NCI-H2081 treated with DMSO at 0.1 percent for 48 hours (cell line): ENCODE measurements around the gene PLEKHN1.

Experiments
- DNase-seq: peaks from one replicate; lab custom pipeline; 2025; lab: John Stamatoyannopoulos, UW

The PLEKHN1 gene

DNA sequence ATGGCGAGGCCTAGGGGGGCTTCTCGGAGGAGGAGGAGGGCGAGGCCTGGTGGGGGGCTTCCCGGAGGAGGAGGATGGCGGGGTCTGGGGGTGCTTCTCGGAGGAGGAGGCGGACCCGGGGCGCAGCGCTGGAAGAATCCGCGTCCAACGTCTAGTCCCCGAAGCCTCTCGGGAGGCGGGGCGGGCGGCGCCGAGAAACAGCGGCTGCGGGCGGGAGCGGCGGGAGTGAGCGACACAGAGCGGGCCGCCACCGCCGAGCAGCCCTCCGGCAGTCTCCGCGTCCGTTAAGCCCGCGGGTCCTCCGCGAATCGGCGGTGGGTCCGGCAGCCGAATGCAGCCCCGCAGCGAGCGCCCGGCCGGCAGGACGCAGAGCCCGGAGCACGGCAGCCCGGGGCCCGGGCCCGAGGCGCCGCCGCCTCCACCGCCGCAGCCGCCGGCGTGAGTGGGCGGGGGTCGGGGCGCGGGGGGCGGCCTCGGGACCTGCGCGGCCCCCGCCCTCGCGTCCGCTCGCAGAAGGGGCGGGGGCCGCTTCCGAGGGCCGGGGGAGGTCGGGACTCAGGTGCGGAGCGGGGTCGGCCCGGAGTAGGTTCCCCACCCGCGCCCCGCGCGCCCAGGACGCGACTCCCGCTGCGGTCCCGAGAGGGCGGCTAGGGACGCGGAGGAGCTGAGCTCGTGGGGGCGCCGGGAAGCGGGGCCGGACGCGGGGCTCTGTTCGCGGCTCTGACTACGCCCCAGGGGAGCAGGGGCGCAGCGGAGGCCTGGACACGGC is 5.7 kb upstream of the PLEKHN1 start, which contains the start of gene KLHL17:
KLHL17 (plus strand) TSS at position 222 of the 769 bp plus-strand sequence; CDS start at position 332, 110 bp downstream.
- no peak for DNase-seq

DNA sequence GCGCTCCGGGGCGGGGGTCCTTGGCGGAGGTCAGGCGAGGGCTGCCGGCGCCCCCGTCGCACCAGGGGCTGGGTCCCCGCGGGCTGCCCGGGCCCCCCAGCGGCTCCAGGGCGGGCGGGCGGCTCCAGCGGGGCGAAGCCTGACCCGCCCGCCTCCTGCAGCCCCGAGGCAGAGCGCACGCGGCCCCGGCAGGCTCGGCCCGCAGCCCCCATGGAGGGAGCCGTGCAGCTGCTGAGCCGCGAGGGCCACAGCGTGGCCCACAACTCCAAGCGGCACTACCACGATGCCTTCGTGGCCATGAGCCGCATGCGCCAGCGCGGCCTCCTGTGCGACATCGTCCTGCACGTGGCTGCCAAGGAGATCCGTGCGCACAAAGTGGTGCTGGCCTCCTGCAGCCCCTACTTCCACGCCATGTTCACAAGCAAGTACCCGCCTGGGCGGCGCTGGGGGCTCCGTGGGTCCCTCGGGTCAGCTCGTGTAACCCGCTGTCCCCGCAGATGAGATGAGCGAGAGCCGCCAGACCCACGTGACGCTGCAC is 5.1 kb upstream of the PLEKHN1 start:
- no peak for DNase-seq

DNA sequence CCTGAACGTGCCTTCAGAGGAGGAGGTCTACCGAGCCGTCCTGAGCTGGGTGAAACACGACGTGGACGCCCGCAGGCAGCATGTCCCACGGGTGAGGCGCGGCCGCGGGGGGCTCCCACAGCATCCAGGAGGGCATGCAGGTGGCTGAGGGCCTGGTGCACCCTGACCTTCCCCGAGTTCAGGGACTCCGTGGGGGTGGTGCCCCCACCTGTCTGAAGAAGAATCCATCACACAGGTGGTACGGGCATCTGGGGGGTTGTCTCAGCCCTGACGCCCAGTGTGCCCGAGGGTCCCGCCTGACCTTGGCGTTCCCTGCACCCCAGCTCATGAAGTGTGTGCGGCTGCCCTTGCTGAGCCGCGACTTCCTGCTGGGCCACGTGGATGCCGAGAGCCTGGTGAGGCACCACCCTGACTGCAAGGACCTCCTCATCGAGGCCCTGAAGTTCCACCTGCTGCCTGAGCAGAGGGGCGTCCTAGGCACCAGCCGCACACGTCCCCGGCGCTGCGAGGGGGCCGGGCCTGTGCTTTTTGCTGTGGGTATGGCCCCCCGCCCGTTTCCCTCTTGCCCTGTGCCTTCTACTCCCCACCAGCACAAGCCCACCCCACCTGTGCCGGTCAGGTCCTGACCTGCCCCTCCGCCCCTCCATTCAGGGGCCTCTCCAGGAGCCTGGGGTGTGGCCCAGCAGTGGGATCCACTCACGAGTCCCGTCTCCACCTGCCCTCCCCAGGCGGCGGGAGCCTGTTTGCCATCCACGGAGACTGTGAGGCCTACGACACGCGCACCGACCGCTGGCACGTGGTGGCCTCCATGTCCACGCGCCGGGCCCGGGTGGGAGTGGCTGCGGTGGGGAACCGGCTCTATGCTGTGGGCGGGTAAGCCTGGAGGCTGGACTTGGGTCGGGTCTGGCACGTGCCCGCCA is 3.6 kb upstream of the PLEKHN1 start:
- no peak for DNase-seq

GRCh38 chr1:963301-963651 is 3.0 kb upstream of the PLEKHN1 start:
- DNase-seq: no peak

DNA sequence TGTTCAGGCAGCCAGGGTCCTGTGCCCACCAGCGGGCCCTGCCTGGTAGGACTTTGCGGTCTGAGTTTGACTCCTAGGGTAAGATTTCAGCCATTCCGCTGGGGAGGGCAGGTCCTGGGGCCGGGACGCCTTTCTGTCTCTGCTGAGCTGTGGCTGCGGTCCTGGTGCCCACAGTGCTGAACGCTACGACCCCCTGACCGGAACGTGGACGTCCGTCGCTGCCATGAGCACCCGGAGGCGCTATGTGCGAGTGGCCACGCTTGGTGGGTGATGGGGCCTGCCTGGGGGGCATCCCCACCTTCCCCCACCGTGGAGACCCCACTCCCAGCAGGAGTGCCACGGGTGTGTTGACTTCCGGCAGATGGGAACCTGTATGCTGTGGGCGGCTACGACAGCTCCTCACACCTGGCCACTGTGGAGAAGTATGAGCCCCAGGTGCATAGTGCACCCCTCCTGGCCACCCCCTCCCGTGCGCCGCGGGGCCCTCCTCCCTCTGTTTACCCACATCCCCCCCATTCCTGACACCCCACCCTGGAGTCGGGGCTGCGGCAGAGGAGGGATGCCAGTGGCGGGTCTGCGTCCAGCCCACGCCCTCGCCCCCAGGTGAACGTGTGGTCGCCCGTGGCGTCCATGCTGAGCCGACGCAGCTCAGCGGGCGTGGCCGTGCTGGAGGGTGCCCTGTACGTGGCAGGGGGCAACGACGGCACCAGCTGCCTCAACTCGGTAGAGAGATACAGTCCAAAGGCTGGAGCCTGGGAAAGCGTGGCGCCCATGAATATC is 2.3 kb upstream of the PLEKHN1 start:
- no peak for DNase-seq

GRCh38 chr1:964691-965525 is 1.4 kb upstream of the PLEKHN1 start:
- no peak for DNase-seq

- no peak for DNase-seq
Measured at GRCh38 chr1:965526-966134, 652 bp upstream of the PLEKHN1 start.

DNA sequence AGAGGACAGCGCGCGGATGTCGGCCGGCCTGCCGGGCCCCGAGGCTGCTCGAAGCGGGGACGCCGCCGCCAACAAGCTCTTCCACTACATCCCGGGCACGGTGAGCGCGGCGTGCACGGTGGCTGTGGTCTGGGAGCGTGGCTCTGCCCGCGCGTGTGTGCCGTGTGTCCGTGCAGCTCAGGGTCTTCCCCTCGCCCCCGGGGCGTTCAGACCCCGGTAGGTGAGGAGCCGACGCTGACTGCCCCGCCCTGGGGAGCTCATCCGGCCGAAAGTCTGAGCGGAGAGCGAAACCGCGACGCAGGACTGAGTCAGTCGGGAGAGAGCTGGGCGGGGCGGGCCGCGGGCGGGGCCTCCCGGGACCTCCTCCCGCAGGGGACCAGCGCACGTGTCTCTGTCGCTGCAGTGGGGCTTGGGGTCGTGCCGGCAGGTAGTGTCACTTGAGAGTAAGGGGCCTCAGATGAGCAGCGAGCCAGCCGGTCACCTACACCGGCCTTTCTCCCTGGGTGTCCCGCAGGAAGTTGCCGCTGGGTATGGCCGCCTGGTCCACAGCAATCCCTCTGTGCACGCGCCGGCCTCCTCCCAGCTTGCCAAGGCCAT is 520 bp downstream of the PLEKHN1 start:
- DNase-seq: no peak

- DNase-seq: no peak
Measured at GRCh38 chr1:967466-968343, 1.4 kb downstream of the PLEKHN1 start.

DNA sequence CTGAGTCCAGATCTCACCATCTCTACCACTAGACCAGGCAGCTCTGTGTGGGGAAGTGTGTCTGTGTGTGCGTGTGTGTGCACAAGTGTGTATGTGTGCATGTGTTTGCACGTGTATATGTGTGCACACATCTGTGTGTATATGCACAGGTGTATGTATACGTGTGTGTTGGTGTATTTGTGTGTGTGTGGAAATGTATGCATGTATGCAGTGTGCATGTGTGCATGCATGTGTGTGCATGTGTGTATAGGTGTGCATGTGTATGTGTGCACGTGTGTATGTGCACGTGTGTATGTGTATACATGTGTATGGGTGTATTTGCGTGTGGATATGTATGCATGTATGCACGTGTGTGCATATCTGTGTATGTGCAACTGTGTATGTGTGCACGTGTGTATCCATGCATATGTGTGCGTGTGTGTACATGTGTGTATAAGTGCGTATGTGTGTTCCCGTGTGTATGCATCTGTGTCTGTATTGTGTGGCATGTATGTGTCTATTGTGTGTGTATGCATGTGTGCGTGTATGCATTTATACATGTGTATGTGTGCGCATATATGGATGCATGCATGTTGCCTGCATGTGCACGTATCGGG is 3.1 kb downstream of the PLEKHN1 start:
- DNase-seq: no peak

DNA sequence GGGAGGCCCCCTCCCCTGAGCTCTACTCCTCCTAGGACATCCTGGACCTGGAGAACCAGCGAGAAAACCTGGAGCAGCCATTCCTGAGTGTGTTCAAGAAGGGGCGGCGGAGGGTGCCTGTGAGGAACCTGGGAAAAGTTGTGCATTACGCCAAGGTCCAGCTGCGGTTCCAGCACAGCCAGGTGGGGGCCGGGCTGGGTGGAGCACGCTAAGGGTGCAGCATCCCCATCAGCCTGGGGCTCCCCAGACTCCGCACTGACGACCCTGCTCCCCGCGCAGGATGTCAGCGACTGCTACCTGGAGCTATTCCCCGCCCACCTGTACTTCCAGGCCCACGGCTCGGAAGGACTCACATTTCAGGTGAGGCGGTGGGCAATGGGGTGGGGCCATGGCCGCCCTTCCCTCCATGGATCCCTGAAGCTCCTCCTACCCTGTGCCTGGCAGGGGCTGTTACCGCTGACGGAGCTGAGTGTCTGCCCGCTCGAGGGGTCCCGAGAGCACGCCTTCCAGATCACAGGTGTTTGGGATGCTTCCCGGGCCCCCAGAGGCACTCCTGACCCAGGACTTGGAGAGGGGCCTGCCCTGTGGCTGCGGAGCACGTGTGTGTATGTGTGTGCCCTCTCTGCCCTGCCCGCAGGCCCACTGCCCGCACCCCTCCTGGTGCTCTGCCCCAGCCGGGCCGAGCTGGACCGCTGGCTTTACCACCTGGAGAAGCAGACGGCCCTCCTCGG is 4.1 kb downstream of the PLEKHN1 start:
- no peak for DNase-seq

- DNase-seq: no peak
Measured at GRCh38 chr1:970973-971730, 4.9 kb downstream of the PLEKHN1 start.

GRCh38 chr1:971751-972506 is 5.6 kb downstream of the PLEKHN1 start:
- DNase-seq: no peak

- DNase-seq: no peak
Measured at GRCh38 chr1:972726-973458, 6.6 kb downstream of the PLEKHN1 start.

GRCh38 chr1:973459-974292 is 7.4 kb downstream of the PLEKHN1 start:
- DNase-seq: no peak
